Heart right ventricle (tissue), 16 donors: ENCODE data around the gene EGFLAM. TPM values are rescaled to one million over a fixed set of nuclear protein-coding genes. Genes with fewer than 3 reads are reported as not detected.

Experiments used
- ATAC-seq, 8 donors: fragments of 200-7000 bp; cut with Tn5 transposase; one replicate each; pipeline ENCODE4 v1.9.1; 2020; ENCODE audit warnings: mild to moderate bottlenecking in 8 of 8, moderate library complexity in 8 of 8, moderate number of reproducible peaks in 1 of 8
- DNase-seq, 2 donors: peaks; one replicate each; pipeline ENCODE4 v3.0.0-alpha.2; 2020
- H3K27ac ChIP-seq, 10 donors: fragments of 200-600 bp; sonication (generic) in 2 of 10; one replicate each; pipeline versions ENCODE4 v1.5.0 to v1.8.0; 2020 to 2022; ENCODE audit warnings: mild to moderate bottlenecking in 3 of 10
- H3K27me3 ChIP-seq, 7 donors: fragments of 200-600 bp; one replicate each; pipeline ENCODE4 v1.8.0; 2021 to 2022; ENCODE audit warnings: mild to moderate bottlenecking in 2 of 7
- H3K36me3 ChIP-seq, 9 donors: fragments of 200-600 bp; sonication (generic) in 1 of 9; one replicate each; pipeline versions ENCODE4 v1.5.0 to v1.8.0; 2020 to 2022; ENCODE audit warnings: mild to moderate bottlenecking in 2 of 9
- H3K4me1 ChIP-seq, 9 donors: fragments of 200-600 bp; sonication (generic) in 1 of 9; one replicate each; pipeline versions ENCODE4 v1.5.0 to v1.8.0; 2020 to 2022; ENCODE audit warnings: mild to moderate bottlenecking in 4 of 9
- H3K4me3 ChIP-seq, 10 donors: fragments of 200-600 bp; sonication (generic) in 2 of 10; one replicate each; pipeline versions ENCODE4 v1.5.0 to v1.8.0; 2020 to 2022; ENCODE audit warnings: mild to moderate bottlenecking in 7 of 10, moderate library complexity in 2 of 10
- H3K9me3 ChIP-seq, 11 donors: fragments of 200-600 bp in 10 of 11; sonication (generic) in 2 of 11; one replicate each; pipeline versions ENCODE4 v1.5.0 to v1.8.0; 2013 to 2022; ENCODE audit warnings: mild to moderate bottlenecking in 2 of 11, control low read depth in 1 of 11, moderate library complexity in 1 of 11
- WGBS, 2 donors: extraction: QIAGEN DNeasy Blood & Tissue Kit; methylation state at CpG; one replicate each; pipeline ENCODE4 v1.1.7; 2013; ENCODE audit warnings: inconsistent platforms in 1 of 2; 5-methylcytosine and 5-hydroxymethylcytosine counted together
- intact Hi-C, 10 donors: fragments of 100-400 bp; cut with DNase I; formaldehyde crosslinking; loops; one replicate each; pipeline versions ENCODE4 v1.11.1 to v1.14.2; 2022
- long read RNA-seq, 3 donors: library from polyadenylated mRNA; unstranded; transcript quantifications; one replicate each; pipeline ENCODE4 v2.0.0, GENCODE V29; 2020 to 2021
- polyA plus RNA-seq, 2 donors: library from polyadenylated mRNA; stranded (reverse); fragments of 200-250 nt; gene quantifications; one replicate each; pipeline ENCODE4 v1.2.3, GENCODE V29; 2013
- total RNA-seq, 10 donors: library from RNA; stranded (reverse); fragmentation: NEBNext Ultra II Directional in 3 of 10; extraction: Animal tissue kit (Norgen Biotek cat#: 25700) in 3 of 10; gene quantifications; one replicate each; pipeline versions ENCODE4 v1.2.1 to v1.2.4, GENCODE V29; 2021 to 2023
- TF ChIP-seq, protein P1 (sequence below), 9 donors: fragments of 200-600 bp; sonication (generic) in 2 of 9; IDR thresholded peaks; one replicate each; pipeline versions ENCODE4 v1.5.0 to v1.8.0; 2021 to 2022; ENCODE audit warnings: antibody characterized with exemption in 9 of 9, mild to moderate bottlenecking in 5 of 9, moderate library complexity in 1 of 9
- donor health status: Arrhythmogenic right ventricular cardiomyopathy.
- donor health status: ischemic (EF 13 %, LVEDD 7.1; RV severe dilation, severe dysfunction).
- donor health status: healthy with polysubstance abuse.
- donor health status: DM: no; HTN: yes; CAD: no.
- donor health status: DM: no; HTN: no; CAD: no.
- donor health status: ischemic (EF 25% LVEDD 6.9; RV normal size, moderate dysfunction).
- donor health status: ischemic (EF 25% LVEDD 5.7; RV mildly dilated, moderate dysfunction).
- donor health status: healthy.
- donor health status: DM: yes; HTN: yes; CAD: no.
- donor health status: Ischemic cardiomyopathy.
- donor health status: ischemic (EF 35%, LVEDD 5.7; RV mildly dilated, moderate dysfunction).
- donor health status: nonischemic (EF 11% LVEDD 7.7; RV severe dilation, severe dysfunction).
- donor health status: DM: yes; HTN: yes; CAD: no.
- donor health status: PGD.
- donor health status: ischemic (EF 29% LVEDD 5.4; RV normal size, mild dysfunction).
- donor health status: nonischemic (EF 23%, LVEDD 6.1; RV moderate dilation, normal function).

EGFLAM gene
- total RNA-seq (10 to 100 TPM in 3 of 10 donors, 1 to 10 TPM in 7; 3.4 to 15.3 (median 7.3) TPM), polyA plus RNA-seq (10 to 100 TPM in 1 of 2 donors, 1 to 10 TPM in 1; 7.3 to 14.8 TPM)
- long read RNA-seq, donor 1, full-length matches to known transcripts = 8 of 17 reads
- long read RNA-seq, donor 1, partial matches to known transcripts = 7 of 17 reads
- long read RNA-seq, donor 1, other reads (novel, unspliced or antisense) = 2 of 17 reads
- long read RNA-seq, donor 2, full-length matches to known transcripts = 7 of 17 reads
- long read RNA-seq, donor 2, partial matches to known transcripts = 8 of 17 reads
- long read RNA-seq, donor 2, other reads (novel, unspliced or antisense) = 2 of 17 reads
- long read RNA-seq, donor 3, full-length matches to known transcripts = 12 of 21 reads
- long read RNA-seq, donor 3, partial matches to known transcripts = 6 of 21 reads
- long read RNA-seq, donor 3, other reads (novel, unspliced or antisense) = 3 of 21 reads

DNA sequence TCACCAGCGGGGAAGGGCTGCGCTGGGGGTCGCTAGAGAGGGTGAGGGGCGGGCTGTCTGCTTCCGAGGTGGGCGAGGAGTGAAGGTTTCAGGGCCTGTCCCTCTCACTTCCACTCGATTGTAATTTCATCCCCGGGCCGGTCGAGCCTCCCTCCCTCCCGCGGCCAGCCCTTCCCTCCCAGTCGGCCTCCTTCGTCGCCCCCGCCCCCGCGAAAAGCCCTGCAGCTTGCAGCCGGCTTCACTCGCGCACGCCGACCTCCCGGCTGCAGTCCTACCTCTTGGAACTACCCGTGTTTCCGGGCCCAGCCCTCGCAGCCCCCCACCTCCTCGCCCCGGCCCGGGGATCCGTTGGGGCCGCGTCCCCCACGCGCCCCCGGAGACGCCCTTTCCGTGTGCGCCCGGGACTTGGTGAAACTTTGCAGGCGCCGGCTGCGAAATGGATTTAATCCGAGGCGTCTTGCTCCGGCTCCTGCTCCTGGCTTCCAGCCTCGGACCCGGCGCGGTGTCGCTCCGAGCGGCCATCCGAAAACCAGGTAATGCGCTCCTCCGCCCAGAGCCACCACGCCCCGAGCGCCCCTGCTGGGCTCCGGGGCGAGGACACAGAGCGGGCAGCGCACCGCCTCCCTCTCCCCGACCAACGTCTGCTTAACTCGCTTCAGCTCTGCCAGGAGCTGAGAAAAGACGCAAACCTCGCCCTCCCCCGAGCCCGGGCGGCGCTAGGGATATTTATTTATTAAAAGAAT, at the start of gene EGFLAM:
TSS of gene EGFLAM (plus strand) at position 241 of the 743 bp plus-strand sequence. CDS start at position 437, 196 bp downstream.
- peak within 1 kb of the TSS; percentile 48 to 67 (median 60) for H3K4me3 ChIP-seq
- intact Hi-C loops = no loop called here
- peaks cover 0 to 90% (median 52%) of the 10 kb centered on the region in 7 donors for H3K27me3 ChIP-seq
- TF ChIP-seq, protein P1, sequence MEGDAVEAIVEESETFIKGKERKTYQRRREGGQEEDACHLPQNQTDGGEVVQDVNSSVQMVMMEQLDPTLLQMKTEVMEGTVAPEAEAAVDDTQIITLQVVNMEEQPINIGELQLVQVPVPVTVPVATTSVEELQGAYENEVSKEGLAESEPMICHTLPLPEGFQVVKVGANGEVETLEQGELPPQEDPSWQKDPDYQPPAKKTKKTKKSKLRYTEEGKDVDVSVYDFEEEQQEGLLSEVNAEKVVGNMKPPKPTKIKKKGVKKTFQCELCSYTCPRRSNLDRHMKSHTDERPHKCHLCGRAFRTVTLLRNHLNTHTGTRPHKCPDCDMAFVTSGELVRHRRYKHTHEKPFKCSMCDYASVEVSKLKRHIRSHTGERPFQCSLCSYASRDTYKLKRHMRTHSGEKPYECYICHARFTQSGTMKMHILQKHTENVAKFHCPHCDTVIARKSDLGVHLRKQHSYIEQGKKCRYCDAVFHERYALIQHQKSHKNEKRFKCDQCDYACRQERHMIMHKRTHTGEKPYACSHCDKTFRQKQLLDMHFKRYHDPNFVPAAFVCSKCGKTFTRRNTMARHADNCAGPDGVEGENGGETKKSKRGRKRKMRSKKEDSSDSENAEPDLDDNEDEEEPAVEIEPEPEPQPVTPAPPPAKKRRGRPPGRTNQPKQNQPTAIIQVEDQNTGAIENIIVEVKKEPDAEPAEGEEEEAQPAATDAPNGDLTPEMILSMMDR (IDR thresholded peaks at IDR 0.05) = peak in 4 of 9 donors; percentile 15 to 35 (median 30)
- peaks cover 0 to 6% (median 0%) of the 10 kb centered on the region in 11 donors for H3K9me3 ChIP-seq
- WGBS, 2 donors = 0 to 1% methylated on average over 69 to 73 of the region's 73 CpGs
- H3K4me1 ChIP-seq = peaks cover 0 to 25% (median 17%) of the 10 kb centered on the region in 9 donors
- ATAC-seq (peak; percentile 62 to 86 (median 66)), DNase-seq (peak; percentile 52)
- H3K36me3 ChIP-seq = no peaks in the 10 kb centered on the region
- H3K27ac ChIP-seq = peak within 1 kb of the TSS; percentile 28 to 78 (median 70)

DNA sequence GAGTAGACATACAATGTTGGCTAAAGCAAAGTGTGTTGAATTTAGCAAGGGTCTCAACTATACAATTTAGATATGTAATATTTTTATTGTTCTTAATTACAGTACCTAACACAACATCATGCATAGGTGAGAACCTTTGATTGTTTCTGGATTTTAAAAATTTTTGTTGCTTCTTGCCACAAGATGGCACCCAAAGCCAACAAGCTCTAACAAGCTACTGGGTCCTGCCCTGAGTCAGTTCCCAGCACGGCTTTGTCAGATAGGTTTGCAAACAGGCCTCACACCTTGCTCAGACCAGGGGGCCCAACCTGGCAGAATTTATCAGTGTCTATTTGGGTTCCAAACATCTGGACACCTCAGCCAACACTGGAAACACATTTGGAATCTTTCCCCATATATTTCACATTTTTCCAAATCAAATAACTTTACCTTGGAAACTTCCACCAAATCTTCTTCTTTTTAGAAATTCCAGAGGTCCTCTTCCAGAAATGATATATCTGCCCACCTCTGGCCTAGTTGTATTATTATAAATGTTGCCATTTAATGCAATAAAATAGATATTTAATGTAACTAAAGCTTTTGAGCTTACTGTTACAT, 49.5 kb upstream of the EGFLAM start:
- Histone ChIP-seq H3K36me3 (no peaks in the 10 kb centered on the region), H3K27ac (no peak overlapping the region), H3K4me1 (no peaks in the 10 kb centered on the region), H3K4me3 (no peak overlapping the region), H3K9me3 (peaks cover 0 to 5% (median 0%) of the 10 kb centered on the region in 11 donors), H3K27me3 (peaks cover 0 to 25% (median 12%) of the 10 kb centered on the region in 7 donors)
- DNase-seq = peak in 1 of 2 donors; percentile 22
- intact Hi-C loops = loop anchor here in 3 of 10 donors (5.0 to 10.0 kb wide), 3 partner anchors 196 to 598 kb away; no protein-coding TSS in a partner anchor
- TF ChIP-seq, protein P1 (IDR thresholded peaks at IDR 0.05) = peak in 8 of 9 donors; percentile 23 to 65 (median 52)
- 9 to 10% methylated on average over 1 of the region's 1 CpG for WGBS, 2 donors
- ATAC-seq = peak in 1 of 8 donors; percentile 57

DNA sequence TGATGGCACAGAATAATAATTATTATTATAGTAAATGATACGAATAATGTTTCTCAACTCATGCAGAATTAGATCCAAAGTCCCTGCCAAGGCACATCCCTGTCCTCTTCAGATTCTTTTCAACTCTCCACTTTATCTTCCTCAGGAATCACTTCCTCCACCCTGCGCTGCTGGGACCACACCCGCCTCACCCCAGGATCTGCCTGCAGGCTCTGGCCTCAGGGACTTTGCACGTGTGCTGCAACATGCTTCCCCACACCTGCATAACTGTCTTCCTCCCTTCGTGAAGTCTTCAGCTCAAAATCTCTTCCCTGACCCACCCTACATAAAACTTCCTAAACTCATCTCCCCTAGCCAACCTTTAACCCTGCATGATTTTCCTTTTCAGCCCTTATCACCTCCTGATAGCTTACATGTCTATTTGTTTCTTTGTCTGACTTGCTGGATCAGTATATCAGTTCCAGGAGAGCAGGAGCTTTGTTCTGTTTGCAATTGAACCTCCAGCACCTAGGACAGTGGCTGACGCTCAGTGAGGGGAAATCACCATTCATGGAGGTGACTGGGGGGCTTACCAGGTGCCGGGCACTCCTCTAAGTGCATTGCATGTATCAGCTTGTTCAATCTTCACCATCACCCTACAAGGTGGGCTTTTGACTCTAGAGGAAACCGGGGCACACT, 47.5 kb upstream of the EGFLAM start:
- 67 to 71% methylated on average over 8 of the region's 8 CpGs for WGBS, 2 donors

More for the DNA sequence above, 47.5 kb upstream of the EGFLAM start:
- DNase-seq (no peak), ATAC-seq (no peak)
- H3K4me1 ChIP-seq = no peaks in the 10 kb centered on the region
- TF ChIP-seq, protein P1 (IDR thresholded peaks at IDR 0.05) = no peak
- H3K4me3 ChIP-seq = no peak overlapping the region
- no peaks in the 10 kb centered on the region for H3K36me3 ChIP-seq
- no peak overlapping the region for H3K27ac ChIP-seq
- peaks cover 0 to 5% (median 0%) of the 10 kb centered on the region in 11 donors for H3K9me3 ChIP-seq
- intact Hi-C loops = loop anchor here in 1 of 10 donors (10.0 kb wide), 1 partner anchor 194 kb away; no protein-coding TSS in a partner anchor
- H3K27me3 ChIP-seq = peaks cover 0 to 14% (median 3%) of the 10 kb centered on the region in 7 donors
